Progenitor cell of endocrine pancreas (in vitro differentiated cells): Measurements from ENCODE around the gene MARCO. TPM values are rescaled to one million over a fixed set of nuclear protein-coding genes. Genes with fewer than 3 reads are reported as not detected.

Source experiments
- DNase-seq: peaks from one replicate; pipeline ENCODE4 v3.0.0; 2021; ENCODE audit warnings: low spot score; ENCODE audit not compliant: unreplicated experiment
- H3K27ac Mint-ChIP-seq: 2 replicates; pipeline ENCODE4 v1.8.0; 2021; ENCODE audit warnings: mild to moderate bottlenecking, moderate library complexity, mixed read lengths
- H3K27me3 Mint-ChIP-seq: 2 replicates; pipeline ENCODE4 v1.8.0; 2021; ENCODE audit warnings: mixed read lengths
- H3K36me3 Mint-ChIP-seq: 2 replicates; pipeline ENCODE4 v1.8.0; 2022; ENCODE audit warnings: mixed read lengths; ENCODE audit not compliant: insufficient read depth
- H3K4me1 Mint-ChIP-seq: 2 replicates; pipeline ENCODE4 v1.8.0; 2021; ENCODE audit warnings: low read depth, mixed read lengths
- H3K4me3 Mint-ChIP-seq: 2 replicates; pipeline ENCODE4 v1.8.0; 2021; ENCODE audit warnings: low read depth, mild to moderate bottlenecking, moderate library complexity, mixed read lengths
- H3K9me3 Mint-ChIP-seq: 2 replicates; pipeline ENCODE4 v1.8.0; 2021; ENCODE audit warnings: low read depth, mixed read lengths
- total RNA-seq: library from RNA; stranded (reverse); gene quantifications from 2 replicates; pipeline ENCODE4 v1.2.1, GENCODE V29; 2021
- TF ChIP-seq, protein P1 (sequence below): fragments of 200-600 bp; sonication (generic); IDR thresholded peaks from one replicate; pipeline ENCODE4 v1.5.0; 2021; ENCODE audit warnings: antibody characterized with exemption, mild to moderate bottlenecking; ENCODE audit not compliant: unreplicated experiment

Gene MARCO
- total RNA-seq, 1 donor from 2014 or later, result not detected

DNA sequence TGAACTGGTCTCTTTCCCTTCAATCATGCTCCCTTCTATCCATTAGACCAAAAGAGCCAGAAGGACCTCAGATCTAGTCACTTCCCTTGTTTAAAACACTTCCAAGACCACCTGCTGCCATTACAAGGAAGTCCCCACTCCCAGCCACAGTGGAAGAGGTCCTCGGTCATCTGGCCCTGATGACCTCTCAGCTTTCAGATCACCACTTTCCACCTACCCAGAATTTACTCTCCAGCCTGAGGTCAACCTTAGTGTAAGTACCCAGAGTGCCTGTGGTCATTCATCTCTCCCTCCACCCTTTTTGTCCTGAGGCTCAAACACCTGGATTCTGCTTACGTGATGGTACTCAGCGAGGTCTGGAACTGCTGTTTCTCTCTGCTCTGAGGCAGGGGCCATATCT, 67.1 kb downstream of the MARCO start:
- peaks cover 52% of the 10 kb centered on the region for H3K27me3 Mint-ChIP-seq
- no peaks in the 10 kb centered on the region for H3K9me3 Mint-ChIP-seq
- DNase-seq, result no peak
- no peaks in the 10 kb centered on the region for H3K4me1 Mint-ChIP-seq
- no peak overlapping the region for H3K4me3 Mint-ChIP-seq
- TF ChIP-seq, protein P1, sequence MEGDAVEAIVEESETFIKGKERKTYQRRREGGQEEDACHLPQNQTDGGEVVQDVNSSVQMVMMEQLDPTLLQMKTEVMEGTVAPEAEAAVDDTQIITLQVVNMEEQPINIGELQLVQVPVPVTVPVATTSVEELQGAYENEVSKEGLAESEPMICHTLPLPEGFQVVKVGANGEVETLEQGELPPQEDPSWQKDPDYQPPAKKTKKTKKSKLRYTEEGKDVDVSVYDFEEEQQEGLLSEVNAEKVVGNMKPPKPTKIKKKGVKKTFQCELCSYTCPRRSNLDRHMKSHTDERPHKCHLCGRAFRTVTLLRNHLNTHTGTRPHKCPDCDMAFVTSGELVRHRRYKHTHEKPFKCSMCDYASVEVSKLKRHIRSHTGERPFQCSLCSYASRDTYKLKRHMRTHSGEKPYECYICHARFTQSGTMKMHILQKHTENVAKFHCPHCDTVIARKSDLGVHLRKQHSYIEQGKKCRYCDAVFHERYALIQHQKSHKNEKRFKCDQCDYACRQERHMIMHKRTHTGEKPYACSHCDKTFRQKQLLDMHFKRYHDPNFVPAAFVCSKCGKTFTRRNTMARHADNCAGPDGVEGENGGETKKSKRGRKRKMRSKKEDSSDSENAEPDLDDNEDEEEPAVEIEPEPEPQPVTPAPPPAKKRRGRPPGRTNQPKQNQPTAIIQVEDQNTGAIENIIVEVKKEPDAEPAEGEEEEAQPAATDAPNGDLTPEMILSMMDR, result no peak
- no peaks in the 10 kb centered on the region for H3K36me3 Mint-ChIP-seq
- H3K27ac Mint-ChIP-seq, result no peak overlapping the region

- no peak for DNase-seq
- Mint-ChIP-seq H3K27me3 (peaks cover 57% of the 10 kb centered on the region), H3K4me3 (no peak overlapping the region), H3K27ac (no peak overlapping the region), H3K4me1 (peaks cover under 1% of the 10 kb centered on the region), H3K9me3 (no peaks in the 10 kb centered on the region), H3K36me3 (no peaks in the 10 kb centered on the region)
- TF ChIP-seq, protein P1, result no peak
Observed at GRCh38 chr2:119010336-119010735, 68.3 kb downstream of the MARCO start.

DNA sequence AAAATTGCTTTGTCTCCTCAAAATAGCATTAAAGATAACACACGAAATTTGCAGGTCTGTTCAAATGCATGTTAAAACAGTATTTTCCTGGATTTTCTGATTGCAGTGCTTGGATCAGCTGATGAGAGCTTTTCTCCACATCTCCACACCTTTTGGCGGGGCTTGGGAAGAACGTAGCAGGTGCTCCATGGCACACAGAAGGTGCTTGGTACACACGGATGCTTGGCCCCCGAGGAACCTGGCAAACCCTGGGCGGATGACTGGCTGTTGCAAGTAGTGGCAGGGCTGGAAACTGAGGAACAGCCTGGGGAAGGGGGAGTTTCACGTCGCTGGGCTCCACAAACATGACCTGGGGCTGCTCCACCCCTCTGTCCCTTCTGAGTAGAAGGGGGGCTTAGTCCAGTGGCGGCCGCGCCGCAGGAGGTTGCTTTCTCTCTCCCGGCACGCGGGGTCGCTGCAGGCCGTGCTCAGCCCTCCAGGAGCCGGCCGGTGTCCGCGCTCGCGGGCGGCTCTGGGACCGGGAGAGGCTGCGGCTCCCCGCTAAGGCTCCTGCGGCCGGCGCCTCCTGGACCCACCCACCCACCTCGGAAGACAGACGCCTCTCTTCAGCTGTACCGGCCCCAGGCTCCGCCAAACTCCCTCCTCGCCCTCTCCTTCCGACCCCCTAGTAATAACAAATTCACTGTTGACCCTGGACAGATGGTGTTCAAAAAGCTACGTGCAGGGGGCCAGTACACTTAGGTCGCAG, 69.3 kb downstream of the MARCO start:
- TF ChIP-seq, protein P1, result peak; percentile 89

DNA sequence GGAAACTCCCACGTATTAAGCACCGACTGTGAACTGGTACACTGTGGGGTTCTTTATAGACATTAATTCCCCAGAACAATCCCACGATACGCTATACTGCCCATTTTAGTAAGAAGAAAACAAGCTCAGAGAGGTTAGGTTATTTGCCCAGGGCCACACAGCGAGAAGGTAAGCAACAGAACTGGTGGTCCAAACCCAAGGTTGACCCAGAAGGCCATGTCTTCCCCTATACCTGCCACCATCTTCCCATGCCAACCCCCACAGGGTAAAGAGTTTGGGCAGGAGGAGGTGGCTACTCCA, 69.9 kb downstream of the MARCO start:
- TF ChIP-seq, protein P1, result no peak
- Mint-ChIP-seq H3K4me1 (peaks cover 4% of the 10 kb centered on the region), H3K27me3 (peaks cover 70% of the 10 kb centered on the region), H3K9me3 (no peaks in the 10 kb centered on the region), H3K4me3 (no peak overlapping the region), H3K27ac (no peak overlapping the region), H3K36me3 (no peaks in the 10 kb centered on the region)
- DNase-seq, result no peak

More for the DNA sequence above, 69.3 kb downstream of the MARCO start:
- Mint-ChIP-seq H3K27ac (no peak overlapping the region), H3K9me3 (no peaks in the 10 kb centered on the region), H3K27me3 (peaks cover 67% of the 10 kb centered on the region), H3K36me3 (no peaks in the 10 kb centered on the region), H3K4me3 (no peak overlapping the region), H3K4me1 (peaks cover 4% of the 10 kb centered on the region)
- DNase-seq, result peak; percentile 66

GRCh38 chr2:119012345-119013301, 70.6 kb downstream of the MARCO start:
- Mint-ChIP-seq H3K4me1 (peaks cover 4% of the 10 kb centered on the region), H3K27ac (no peak overlapping the region), H3K36me3 (no peaks in the 10 kb centered on the region), H3K4me3 (no peak overlapping the region), H3K9me3 (no peaks in the 10 kb centered on the region), H3K27me3 (peaks cover 75% of the 10 kb centered on the region)
- no peak for DNase-seq
- TF ChIP-seq, protein P1, result no peak
